ENCODE measurements around the gene DEFB123. TPM values are rescaled to one million over a fixed set of nuclear protein-coding genes. Genes with fewer than 3 reads are reported as not detected.
A peak's percentile ranks its signal among the peaks of the same experiment; 100 is the strongest.

Gene DEFB123
- total and polyA plus RNA-seq, 12 donors, result not detected

DNA sequence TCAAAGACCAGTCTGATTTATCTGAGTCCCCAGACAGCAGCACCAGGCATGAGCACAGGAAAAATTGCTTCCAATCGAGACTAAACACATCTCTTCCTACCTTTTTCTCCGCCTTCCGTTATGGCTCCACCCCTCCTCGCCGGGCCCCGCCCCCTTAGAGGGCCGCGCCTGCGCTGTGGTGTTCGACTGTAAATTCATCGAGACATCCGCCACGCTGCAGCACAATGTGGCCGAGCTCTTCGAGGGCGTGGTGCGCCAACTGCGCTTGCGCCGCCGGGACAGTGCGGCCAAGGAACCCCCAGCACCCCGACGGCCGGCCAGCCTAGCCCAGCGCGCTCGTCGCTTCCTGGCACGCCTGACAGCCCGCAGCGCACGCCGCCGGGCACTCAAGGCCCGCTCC is 43.6 kb downstream of the DEFB123 start:
- no peaks in the 10 kb centered on the region for H3K4me1 ChIP-seq (replicated peaks in 1 of 2)
- H3K27ac ChIP-seq, result peak overlapping the region in 1 of 5 donors; percentile 49
- no peaks in the 10 kb centered on the region for H3K36me3 ChIP-seq (replicated peaks in 1 of 2)
- TF ChIP-seq POLR2A (IDR thresholded peaks at IDR 0.05), result no peak
- TF ChIP-seq, protein P1, sequence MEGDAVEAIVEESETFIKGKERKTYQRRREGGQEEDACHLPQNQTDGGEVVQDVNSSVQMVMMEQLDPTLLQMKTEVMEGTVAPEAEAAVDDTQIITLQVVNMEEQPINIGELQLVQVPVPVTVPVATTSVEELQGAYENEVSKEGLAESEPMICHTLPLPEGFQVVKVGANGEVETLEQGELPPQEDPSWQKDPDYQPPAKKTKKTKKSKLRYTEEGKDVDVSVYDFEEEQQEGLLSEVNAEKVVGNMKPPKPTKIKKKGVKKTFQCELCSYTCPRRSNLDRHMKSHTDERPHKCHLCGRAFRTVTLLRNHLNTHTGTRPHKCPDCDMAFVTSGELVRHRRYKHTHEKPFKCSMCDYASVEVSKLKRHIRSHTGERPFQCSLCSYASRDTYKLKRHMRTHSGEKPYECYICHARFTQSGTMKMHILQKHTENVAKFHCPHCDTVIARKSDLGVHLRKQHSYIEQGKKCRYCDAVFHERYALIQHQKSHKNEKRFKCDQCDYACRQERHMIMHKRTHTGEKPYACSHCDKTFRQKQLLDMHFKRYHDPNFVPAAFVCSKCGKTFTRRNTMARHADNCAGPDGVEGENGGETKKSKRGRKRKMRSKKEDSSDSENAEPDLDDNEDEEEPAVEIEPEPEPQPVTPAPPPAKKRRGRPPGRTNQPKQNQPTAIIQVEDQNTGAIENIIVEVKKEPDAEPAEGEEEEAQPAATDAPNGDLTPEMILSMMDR (IDR thresholded peaks at IDR 0.05), result no peak
- intact Hi-C loops (cut with DNase I), result no loop called here
- no peak overlapping the region for H3K4me3 ChIP-seq
- peaks cover 5% of the 10 kb centered on the region for H3K27me3 ChIP-seq
- WGBS, 4 donors, result 17 to 37% (median 31%) methylated on average over 23 to 36 of the region's 36 CpGs
- H3K9me3 ChIP-seq (replicated peaks in 1 of 3), result no peaks in the 10 kb centered on the region
- DNase-seq, result no peak

DNA sequence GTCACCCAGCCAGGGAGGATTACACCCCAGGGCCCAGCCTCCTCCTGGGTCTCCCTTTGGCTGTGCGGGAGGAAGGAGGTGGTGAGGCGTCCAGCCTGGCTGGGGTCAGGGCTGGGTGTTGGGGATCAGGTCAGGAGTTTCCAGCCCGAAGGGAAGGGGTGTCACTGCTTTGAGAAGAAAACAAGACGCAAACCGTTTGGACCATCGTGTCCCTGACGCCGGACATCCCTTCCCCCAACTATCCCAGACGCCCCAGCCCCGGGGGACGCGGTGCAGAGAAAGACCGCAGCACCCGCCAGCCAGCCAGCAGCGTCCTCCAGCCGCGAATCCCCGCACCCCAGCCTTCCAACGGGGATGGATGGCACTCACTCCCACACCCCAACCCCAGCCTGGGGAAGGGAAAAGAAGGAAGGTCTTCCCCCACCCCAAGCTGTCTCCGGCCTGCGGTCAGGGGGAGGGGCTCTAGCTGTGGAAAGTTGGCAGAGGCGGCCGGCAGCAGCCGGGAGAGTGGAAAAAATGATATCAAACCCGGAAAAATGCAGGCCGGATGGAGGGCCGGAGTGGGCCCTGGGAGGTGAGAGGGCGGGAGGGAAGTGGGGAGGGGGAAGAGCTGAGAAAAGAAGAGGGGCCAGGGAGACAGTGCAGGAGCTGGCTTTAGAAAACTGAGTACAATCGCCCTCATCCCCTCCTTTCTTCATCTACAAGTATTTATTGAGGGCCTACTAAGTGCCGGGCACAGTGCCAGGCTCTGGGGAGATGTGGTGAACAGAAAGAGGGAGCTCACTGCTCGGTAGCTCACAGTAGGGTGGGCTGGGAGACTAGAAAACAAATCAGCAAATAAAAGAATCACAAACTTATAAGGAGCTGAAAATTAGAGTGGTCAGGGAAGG is 45.3 kb downstream of the DEFB123 start:
- Histone ChIP-seq H3K27me3 (peaks cover 5% of the 10 kb centered on the region), H3K36me3 (replicated peaks in 1 of 2) (no peaks in the 10 kb centered on the region), H3K4me3 (peak overlapping the region in 1 of 4 donors; percentile 44), H3K4me1 (replicated peaks in 1 of 2) (no peaks in the 10 kb centered on the region), H3K27ac (peak overlapping the region in 3 of 5 donors; percentile 38 to 84 (median 71)), H3K9me3 (replicated peaks in 1 of 3) (no peaks in the 10 kb centered on the region)
- TF ChIP-seq POLR2A (IDR thresholded peaks at IDR 0.05), result no peak
- TF ChIP-seq, protein P1 (IDR thresholded peaks at IDR 0.05), result no peak
- peak; percentile 42 to 78 (median 59) for DNase-seq
- intact Hi-C loops (cut with DNase I), result no loop called here
- WGBS, 4 donors, result 8 to 11% (median 10%) methylated on average over 24 to 31 of the region's 31 CpGs

DNA sequence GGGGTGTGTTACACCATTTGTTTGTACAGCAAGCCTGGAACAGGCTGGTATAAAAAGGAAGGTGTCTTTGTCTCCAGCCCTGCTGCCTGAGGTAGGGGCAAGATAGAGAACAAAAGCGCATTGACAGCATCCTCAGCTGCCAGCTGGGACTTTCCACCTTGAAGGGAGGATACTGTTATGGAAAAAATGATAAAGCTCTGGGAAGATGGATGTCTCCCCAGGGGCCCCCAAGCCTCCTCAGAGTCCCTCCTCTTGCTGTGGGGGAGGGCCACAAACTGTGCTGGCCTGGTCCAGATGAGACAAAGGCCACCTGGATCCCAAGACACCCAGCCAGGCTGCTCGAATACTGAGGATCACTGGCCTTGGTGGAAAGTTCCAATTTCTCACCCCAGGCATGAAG is 47.7 kb downstream of the DEFB123 start:
- Histone ChIP-seq H3K36me3 (replicated peaks in 1 of 2) (no peaks in the 10 kb centered on the region), H3K27me3 (peaks cover 5% of the 10 kb centered on the region), H3K9me3 (replicated peaks in 1 of 3) (no peaks in the 10 kb centered on the region), H3K4me1 (replicated peaks in 1 of 2) (no peaks in the 10 kb centered on the region), H3K27ac (no peak overlapping the region), H3K4me3 (no peak overlapping the region)
- TF ChIP-seq, protein P1 (IDR thresholded peaks at IDR 0.05), result no peak
- no peak for TF ChIP-seq POLR2A (IDR thresholded peaks at IDR 0.05)
- peak in 1 of 7 donors; percentile 27 for DNase-seq
- intact Hi-C loops (cut with DNase I), result no loop called here
- 51 to 80% (median 67%) methylated on average over 1 to 2 of the region's 2 CpGs for WGBS, 4 donors

DNA sequence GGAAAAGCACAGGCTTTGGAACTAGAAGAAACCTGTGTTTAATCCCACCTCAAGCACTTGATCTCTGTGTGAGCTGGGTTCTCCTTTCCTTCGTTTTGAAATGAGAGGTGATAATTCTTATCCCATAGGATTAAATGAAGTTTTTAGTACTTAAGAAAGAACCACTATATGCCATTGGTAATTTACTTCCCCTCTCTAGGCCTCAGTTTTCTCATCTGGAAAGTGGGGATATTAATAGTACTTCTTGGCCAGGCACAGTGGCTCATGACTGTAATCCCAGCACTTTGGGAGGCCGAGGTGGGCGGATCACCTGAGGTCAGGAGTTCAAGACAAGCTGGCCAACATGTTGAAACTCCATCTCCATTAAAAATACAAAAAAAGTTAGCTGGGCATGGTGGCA is 48.7 kb downstream of the DEFB123 start:
- no peak for DNase-seq
- H3K4me3 ChIP-seq, result no peak overlapping the region
- no peaks in the 10 kb centered on the region for H3K9me3 ChIP-seq (replicated peaks in 1 of 3)
- H3K4me1 ChIP-seq (replicated peaks in 1 of 2), result no peaks in the 10 kb centered on the region
- intact Hi-C loops (cut with DNase I), result no loop called here
- no peaks in the 10 kb centered on the region for H3K36me3 ChIP-seq (replicated peaks in 1 of 2)
- H3K27me3 ChIP-seq, result peaks cover 5% of the 10 kb centered on the region
- TF ChIP-seq, protein P1 (IDR thresholded peaks at IDR 0.05), result no peak
- no peak for TF ChIP-seq POLR2A (IDR thresholded peaks at IDR 0.05)
- H3K27ac ChIP-seq, result no peak overlapping the region
- 54 to 77% (median 70%) methylated on average over 3 of the region's 3 CpGs for WGBS, 4 donors
